ENCODE data around the gene KCNB1.

GRCh38 chr20:49483696-49484123 lies 1.2 kb upstream of the KCNB1 start:
- TF ChIP-seq POLR2AphosphoS5 (IDR thresholded peaks at IDR 0.05), result no peak
- no peak for TF ChIP-seq CTCF (IDR thresholded peaks at IDR 0.05)
- no peak for TF ChIP-seq POLR2A (IDR thresholded peaks at IDR 0.05)

Measured in transverse colon (tissue), 4 donors.